Measurements from ENCODE around the gene RAB25. TPM values are rescaled to one million over a fixed set of nuclear protein-coding genes. Genes with fewer than 3 reads are reported as not detected.

RAB25 gene
- total RNA-seq, 4 donors from 2014 or later = 211 to 281 (median 251) TPM

GRCh38 chr1:156103521-156103947 lies 42.6 kb downstream of the RAB25 start:
- H3K4me3 ChIP-seq (ENCODE audit: low read depth, poor library complexity, severe bottlenecking) = no peak overlapping the region
- TF ChIP-seq CTCF (IDR thresholded peaks at IDR 0.05) (no peak), POLR2A (IDR thresholded peaks at IDR 0.05) (no peak)
- intact Hi-C loops (cut with DNase I; ENCODE audit: low total_unique reads) = no loop called here
- 2 to 5% methylated on average over 9 of the region's 9 CpGs for WGBS, 2 donors
- DNase-seq (ENCODE audit: low spot score in 2 of 2) = peak in 1 of 2 donors; percentile 93

- DNase-seq (ENCODE audit: low spot score in 2 of 2) = peak; percentile 89 to 96
- no peak overlapping the region for H3K4me3 ChIP-seq (ENCODE audit: low read depth, poor library complexity, severe bottlenecking)
- WGBS, 2 donors = 9 to 11% methylated on average over 15 of the region's 15 CpGs
- TF ChIP-seq POLR2A (IDR thresholded peaks at IDR 0.05) (no peak), CTCF (IDR thresholded peaks at IDR 0.05) (no peak)
- intact Hi-C loops (cut with DNase I; ENCODE audit: low total_unique reads) = no loop called here
These were observed 43.3 kb downstream of the RAB25 start for GRCh38 chr1:156104065-156104810.

- intact Hi-C loops (cut with DNase I; ENCODE audit: low total_unique reads) = no loop called here
- no peak overlapping the region for H3K4me3 ChIP-seq (ENCODE audit: low read depth, poor library complexity, severe bottlenecking)
- DNase-seq (ENCODE audit: low spot score in 2 of 2) = no peak
- TF ChIP-seq POLR2A (IDR thresholded peaks at IDR 0.05) = no peak
- TF ChIP-seq CTCF (IDR thresholded peaks at IDR 0.05) = no peak
- 10 to 12% methylated on average over 11 of the region's 11 CpGs for WGBS, 2 donors
These were observed 44.2 kb downstream of the RAB25 start for GRCh38 chr1:156104861-156105832.

- intact Hi-C loops (cut with DNase I; ENCODE audit: low total_unique reads) = no loop called here
- DNase-seq (ENCODE audit: low spot score in 2 of 2) = no peak
- TF ChIP-seq CTCF (IDR thresholded peaks at IDR 0.05) = no peak
- no peak for TF ChIP-seq POLR2A (IDR thresholded peaks at IDR 0.05)
- WGBS, 2 donors = 33 to 37% methylated on average over 10 to 14 of the region's 14 CpGs
- H3K4me3 ChIP-seq (ENCODE audit: low read depth, poor library complexity, severe bottlenecking) = no peak overlapping the region
These were observed 45.9 kb downstream of the RAB25 start for GRCh38 chr1:156106624-156107488.

GRCh38 chr1:156108057-156108456 lies 47.1 kb downstream of the RAB25 start:
- intact Hi-C loops (cut with DNase I; ENCODE audit: low total_unique reads) = no loop called here
- TF ChIP-seq POLR2A (IDR thresholded peaks at IDR 0.05) (no peak), CTCF (IDR thresholded peaks at IDR 0.05) (no peak)
- 81 to 91% methylated on average over 3 of the region's 3 CpGs for WGBS, 2 donors

More at GRCh38 chr1:156108057-156108456, 47.1 kb downstream of the RAB25 start:
- no peak overlapping the region for H3K4me3 ChIP-seq (ENCODE audit: low read depth, poor library complexity, severe bottlenecking)
- DNase-seq (ENCODE audit: low spot score in 2 of 2) = no peak

Measured in lower leg skin (tissue), 4 donors.